Endothelial cell (in vitro differentiated cells): Measurements from ENCODE around the gene KRTAP2-3. TPM values are rescaled to one million over a fixed set of nuclear protein-coding genes. Genes with fewer than 3 reads are reported as not detected.
"Not testable (repeated sequence)": the region's sequence is repeated elsewhere in the genome, so short reads cannot be mapped to it uniquely, and the experiment has no call there.

Source experiments
- DNase-seq: peaks from one replicate; pipeline ENCODE4 v3.0.0; 2021; ENCODE audit warnings: low spot score
- H3K27ac Mint-ChIP-seq: one replicate; pipeline ENCODE4 v1.8.0; 2021; ENCODE audit warnings: mixed read lengths, inconsistent platforms; ENCODE audit not compliant: unreplicated experiment
- H3K27me3 Mint-ChIP-seq: one replicate; pipeline ENCODE4 v1.8.0; 2021; ENCODE audit warnings: mild to moderate bottlenecking, moderate library complexity, mixed read lengths, inconsistent platforms; ENCODE audit not compliant: unreplicated experiment
- H3K36me3 Mint-ChIP-seq: one replicate; pipeline ENCODE4 v1.8.0; 2021; ENCODE audit warnings: mild to moderate bottlenecking, low read depth, mixed read lengths, inconsistent platforms; ENCODE audit not compliant: unreplicated experiment
- H3K4me1 Mint-ChIP-seq: one replicate; pipeline ENCODE4 v1.8.0; 2021; ENCODE audit warnings: mild to moderate bottlenecking, mixed read lengths, inconsistent platforms; ENCODE audit not compliant: unreplicated experiment
- H3K4me3 Mint-ChIP-seq: one replicate; pipeline ENCODE4 v1.8.0; 2021; ENCODE audit warnings: mild to moderate bottlenecking, mixed read lengths, inconsistent platforms; ENCODE audit not compliant: unreplicated experiment
- H3K9me3 Mint-ChIP-seq: one replicate; pipeline ENCODE4 v1.8.0; 2021; ENCODE audit warnings: mixed read lengths, inconsistent platforms; ENCODE audit not compliant: unreplicated experiment
- total RNA-seq: library from RNA; stranded (reverse); fragmentation: NEBNext Ultra II Directional; extraction: Animal tissue kit (Norgen Biotek cat#: 25700); gene quantifications from one replicate; pipeline ENCODE4 v1.2.1, GENCODE V29; 2021; ENCODE audit not compliant: unreplicated experiment
- TF ChIP-seq, protein P1 (sequence below): fragments of 200-600 bp; sonication (generic); IDR thresholded peaks from one replicate; pipeline ENCODE4 v1.5.0; 2021; ENCODE audit warnings: antibody characterized with exemption; ENCODE audit not compliant: unreplicated experiment

The KRTAP2-3 gene
- total RNA-seq, 1 donor from 2014 or later, result not detected

DNA sequence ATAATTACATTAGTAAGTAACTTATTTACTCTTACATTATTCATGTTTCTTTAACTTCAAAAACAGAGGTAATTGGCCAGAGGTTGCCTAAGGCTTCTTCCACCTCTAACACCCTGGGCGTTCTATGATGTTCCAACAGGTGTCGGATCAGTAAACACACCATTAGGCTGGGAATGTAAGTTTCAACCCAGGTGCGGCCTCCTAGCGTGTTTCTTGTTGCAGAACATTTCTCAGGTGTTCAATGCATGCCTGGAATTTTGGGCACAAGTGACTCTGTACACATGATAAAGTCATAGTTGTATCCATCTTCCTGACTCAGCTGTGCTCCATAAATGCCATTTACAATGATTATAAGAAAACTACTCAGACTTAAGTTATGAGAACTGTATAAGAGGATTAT, 5.9 kb downstream of the KRTAP2-3 start:
- H3K27me3 Mint-ChIP-seq, result no peaks in the 10 kb centered on the region
- H3K4me1 Mint-ChIP-seq, result no peaks in the 10 kb centered on the region
- TF ChIP-seq, protein P1, sequence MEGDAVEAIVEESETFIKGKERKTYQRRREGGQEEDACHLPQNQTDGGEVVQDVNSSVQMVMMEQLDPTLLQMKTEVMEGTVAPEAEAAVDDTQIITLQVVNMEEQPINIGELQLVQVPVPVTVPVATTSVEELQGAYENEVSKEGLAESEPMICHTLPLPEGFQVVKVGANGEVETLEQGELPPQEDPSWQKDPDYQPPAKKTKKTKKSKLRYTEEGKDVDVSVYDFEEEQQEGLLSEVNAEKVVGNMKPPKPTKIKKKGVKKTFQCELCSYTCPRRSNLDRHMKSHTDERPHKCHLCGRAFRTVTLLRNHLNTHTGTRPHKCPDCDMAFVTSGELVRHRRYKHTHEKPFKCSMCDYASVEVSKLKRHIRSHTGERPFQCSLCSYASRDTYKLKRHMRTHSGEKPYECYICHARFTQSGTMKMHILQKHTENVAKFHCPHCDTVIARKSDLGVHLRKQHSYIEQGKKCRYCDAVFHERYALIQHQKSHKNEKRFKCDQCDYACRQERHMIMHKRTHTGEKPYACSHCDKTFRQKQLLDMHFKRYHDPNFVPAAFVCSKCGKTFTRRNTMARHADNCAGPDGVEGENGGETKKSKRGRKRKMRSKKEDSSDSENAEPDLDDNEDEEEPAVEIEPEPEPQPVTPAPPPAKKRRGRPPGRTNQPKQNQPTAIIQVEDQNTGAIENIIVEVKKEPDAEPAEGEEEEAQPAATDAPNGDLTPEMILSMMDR, result no peak
- H3K27ac Mint-ChIP-seq, result no peak overlapping the region
- DNase-seq, result no peak
- H3K9me3 Mint-ChIP-seq, result no peaks in the 10 kb centered on the region
- no peak overlapping the region for H3K4me3 Mint-ChIP-seq
- no peaks in the 10 kb centered on the region for H3K36me3 Mint-ChIP-seq

DNA sequence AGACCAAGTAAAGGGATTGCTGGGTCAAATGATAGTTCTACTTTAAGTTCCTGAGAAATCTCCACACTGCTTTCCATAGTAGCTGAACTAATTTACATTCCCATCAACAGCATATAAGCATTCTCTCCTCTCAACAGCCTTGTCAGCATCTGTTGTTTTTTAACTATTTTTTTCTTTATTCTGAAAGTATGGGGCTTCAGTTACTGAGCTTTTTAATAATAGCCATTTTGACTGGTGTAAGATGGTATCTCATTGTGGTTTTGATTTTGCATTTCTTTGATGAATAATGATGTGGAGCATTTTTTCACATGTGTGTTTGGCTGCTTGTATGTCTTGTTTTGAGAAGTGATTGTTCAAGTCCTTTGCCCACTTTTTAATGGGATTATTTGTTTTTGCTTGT, 7.3 kb downstream of the KRTAP2-3 start:
- H3K36me3 Mint-ChIP-seq, result no peaks in the 10 kb centered on the region
- H3K27me3 Mint-ChIP-seq, result no peaks in the 10 kb centered on the region
- no peak for DNase-seq
- H3K9me3 Mint-ChIP-seq, result no peaks in the 10 kb centered on the region
- H3K4me1 Mint-ChIP-seq, result no peaks in the 10 kb centered on the region
- no peak overlapping the region for H3K4me3 Mint-ChIP-seq
- TF ChIP-seq, protein P1, result no peak
- H3K27ac Mint-ChIP-seq, result no peak overlapping the region

DNA sequence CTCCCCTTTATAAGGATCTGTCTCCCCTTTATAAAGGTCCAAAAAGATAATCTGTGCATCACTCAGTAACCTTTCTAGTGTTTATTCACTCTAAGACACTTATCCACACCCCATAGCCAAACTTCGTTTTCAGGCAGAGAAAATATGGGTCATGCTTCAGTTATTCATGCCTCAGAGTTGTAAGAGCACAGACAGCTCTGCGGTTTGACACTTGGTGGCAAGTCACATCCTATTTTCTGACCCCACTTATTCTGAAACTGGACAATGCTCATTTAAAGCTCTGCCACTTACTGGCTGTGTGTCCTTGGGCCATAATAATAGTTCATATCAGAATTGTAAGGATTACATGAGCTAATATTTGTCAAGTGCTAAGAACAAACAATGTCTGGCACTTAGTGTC, 10.8 kb downstream of the KRTAP2-3 start:
- TF ChIP-seq, protein P1, result no peak
- H3K27ac Mint-ChIP-seq, result no peak overlapping the region
- no peak for DNase-seq
- no peaks in the 10 kb centered on the region for H3K9me3 Mint-ChIP-seq
- H3K4me1 Mint-ChIP-seq, result no peaks in the 10 kb centered on the region
- H3K27me3 Mint-ChIP-seq, result peaks cover 1% of the 10 kb centered on the region
- H3K4me3 Mint-ChIP-seq, result no peak overlapping the region
- H3K36me3 Mint-ChIP-seq, result no peaks in the 10 kb centered on the region

DNA sequence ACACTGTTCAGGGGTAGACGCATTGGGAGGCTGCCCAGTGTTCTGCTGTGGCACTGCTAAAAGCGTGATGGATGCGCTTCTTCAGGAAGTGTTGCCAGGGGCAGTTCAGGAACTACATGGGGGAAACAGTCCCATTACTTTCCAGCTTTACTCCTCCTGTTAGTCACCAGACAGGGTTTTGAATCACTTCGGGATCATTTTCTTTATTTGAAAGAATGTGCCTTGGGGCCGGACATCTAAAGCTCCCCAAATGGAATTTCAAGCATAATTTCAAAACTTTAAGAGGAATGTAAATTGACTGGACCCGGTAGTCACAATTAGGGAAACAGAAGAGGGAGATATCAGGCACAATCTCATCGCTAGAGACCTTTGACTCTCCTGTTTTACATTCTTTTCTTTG, 11.5 kb downstream of the KRTAP2-3 start:
- Mint-ChIP-seq H3K9me3 (no peaks in the 10 kb centered on the region), H3K27me3 (peaks cover 1% of the 10 kb centered on the region), H3K36me3 (no peaks in the 10 kb centered on the region), H3K4me1 (no peaks in the 10 kb centered on the region), H3K4me3 (no peak overlapping the region), H3K27ac (no peak overlapping the region)
- TF ChIP-seq, protein P1, result no peak
- DNase-seq, result no peak

DNA sequence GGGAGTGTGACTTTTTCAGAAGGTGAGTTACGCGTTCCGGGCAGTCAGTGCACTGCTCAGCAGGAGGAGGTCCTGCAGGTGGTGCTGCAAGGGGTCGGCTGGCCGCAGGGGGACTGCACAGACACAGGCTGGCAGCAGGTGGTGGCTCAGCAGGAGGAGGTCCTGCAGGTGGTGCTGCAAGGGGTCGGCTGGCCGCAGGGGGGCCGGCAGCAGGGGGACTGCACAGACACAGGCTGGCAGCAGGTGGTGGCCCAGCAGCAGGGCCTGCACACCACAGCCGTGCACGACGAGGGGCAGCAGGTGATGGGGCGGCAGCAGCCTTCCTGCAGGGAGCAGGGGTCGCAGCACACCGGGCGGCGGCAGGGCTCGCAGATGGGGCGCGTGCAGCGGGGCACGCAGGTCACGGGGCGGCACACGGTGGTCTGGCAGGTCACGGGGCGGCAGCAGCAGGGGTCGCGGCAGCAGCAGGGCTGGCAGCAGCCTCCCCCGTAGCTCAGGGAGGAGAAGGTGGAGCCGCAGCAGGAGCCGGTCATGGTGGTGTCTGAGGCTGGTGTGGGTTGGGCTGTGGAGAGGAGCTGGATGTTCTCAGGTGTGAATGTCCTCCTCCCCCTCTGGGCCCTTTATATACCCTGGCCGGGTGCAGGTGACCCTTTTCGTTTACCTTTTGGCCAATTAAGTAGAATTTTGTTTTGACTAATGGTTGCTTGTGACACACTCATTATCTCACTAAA, 13.0 kb downstream of the KRTAP2-3 start, which contains the start of gene KRTAP2-1:
KRTAP2-1 (minus strand) TSS at position 582 of the 731 bp plus-strand sequence; CDS start at position 533, 49 bp downstream.
- not testable (repeated sequence) for H3K9me3 Mint-ChIP-seq, H3K36me3 Mint-ChIP-seq, H3K4me3 Mint-ChIP-seq, H3K27me3 Mint-ChIP-seq, DNase-seq, H3K27ac Mint-ChIP-seq, H3K4me1 Mint-ChIP-seq
